Endothelial cell of umbilical vein (primary cell): ENCODE results near the gene PARD6G. TPM values are rescaled to one million over a fixed set of nuclear protein-coding genes. Genes with fewer than 3 reads are reported as not detected.
A peak's percentile ranks its signal among the peaks of the same experiment; 100 is the strongest.
"Not testable (repeated sequence)": the region's sequence is repeated elsewhere in the genome, so short reads cannot be mapped to it uniquely, and the experiment has no call there.

ENCODE experiments used
- BruUV-seq: library from RNA; stranded (reverse); fragments of 400-500 nt; replicated peaks from 2 replicates; lab custom pipeline; 2021; lab: Mats Ljungman, UMichigan
- CTCF ChIA-PET: fragments of 300-600, 350-600 bp; sonication (Branson Sonifier 250); formaldehyde crosslinking; loops from one replicate; lab custom pipeline; 2021; ENCODE audit warnings: antibody characterized with exemption, inconsistent platforms; lab: Charles Lee
- POLR2A ChIA-PET: fragments of 300-600, 350-600 bp; sonication (Branson Sonifier 250); formaldehyde crosslinking; loops from one replicate; lab custom pipeline; 2021; ENCODE audit warnings: antibody characterized with exemption, inconsistent platforms; lab: Charles Lee
- DNase-seq: peaks from one replicate; pipeline ENCODE4 v3.0.0-alpha.2; 2011; ENCODE audit warnings: low read depth, low spot score
- FAIRE-seq: peaks from 2 replicates; lab custom pipeline; 2011; peaks lifted over from hg19 to GRCh38; lab: Jason Lieb, UNC
- H2AFZ ChIP-seq: 2 replicates; pipeline ENCODE4 v1.6.0; 2012; ENCODE audit warnings: low read depth, low read length, control low read depth, inconsistent platforms
- H3K27ac ChIP-seq: 2 replicates; pipeline ENCODE4 v1.5.1; 2011; ENCODE audit warnings: low read depth, mild to moderate bottlenecking, control low read depth, low read length, moderate library complexity; ENCODE audit not compliant: insufficient read depth
- H3K27me3 ChIP-seq, 2 experiments: 2 replicates each; pipeline versions ENCODE4 v1.6.0 to v1.6.1; 2011; ENCODE audit warnings: low read length in 2 of 2, mixed read lengths in 1 of 2; ENCODE audit not compliant: control insufficient read depth in 2 of 2, insufficient read depth in 2 of 2
- H3K36me3 ChIP-seq, 2 experiments: 2 replicates in 1 of 2; 3 replicates in 1 of 2; pipeline ENCODE4 v1.5.1; 2011; ENCODE audit warnings: low read length in 2 of 2, mild to moderate bottlenecking in 1 of 2, moderate library complexity in 1 of 2; ENCODE audit not compliant: control insufficient read depth in 2 of 2, insufficient read depth in 2 of 2; ENCODE audit errors: extremely low read depth in 1 of 2
- H3K4me1 ChIP-seq: 3 replicates; pipeline ENCODE4 v1.5.1; 2011; ENCODE audit warnings: mild to moderate bottlenecking, low read length; ENCODE audit not compliant: control insufficient read depth, insufficient read depth; ENCODE audit errors: extremely low read depth
- H3K4me2 ChIP-seq: 2 replicates; pipeline ENCODE4 v1.6.1; 2011; ENCODE audit warnings: low read length, control low read depth, mixed read lengths; ENCODE audit not compliant: insufficient read depth
- H3K4me3 ChIP-seq, 3 experiments: fragments of 200-600 bp in 1 of 3; sonication (generic), shearing (Covaris generic) in 1 of 3; replicated peaks in 1 of 3; 2 replicates each; pipeline ENCODE4 v1.5.1; 2011 to 2016; ENCODE audit warnings: control low read depth in 3 of 3, low read length in 3 of 3, mild to moderate bottlenecking in 2 of 3, inconsistent platforms in 1 of 3, low read depth in 1 of 3, moderate library complexity in 1 of 3; ENCODE audit not compliant: insufficient read depth in 1 of 3
- H3K79me2 ChIP-seq: 2 replicates; pipeline ENCODE4 v1.6.0; 2012; ENCODE audit warnings: low read length, inconsistent platforms; ENCODE audit not compliant: control insufficient read depth, insufficient read depth
- H3K9ac ChIP-seq: replicated peaks from 2 replicates; pipeline ENCODE3; 2011; ENCODE audit warnings: low read length, control low read depth; ENCODE audit not compliant: insufficient read depth; ENCODE audit errors: extremely low read depth
- H3K9me1 ChIP-seq: replicated peaks from 3 replicates; pipeline ENCODE4 v1.6.0; 2011; ENCODE audit warnings: mild to moderate bottlenecking, low read length; ENCODE audit not compliant: control insufficient read depth, insufficient read depth; ENCODE audit errors: extremely low read depth
- H3K9me3 ChIP-seq: replicated peaks from 2 replicates; pipeline ENCODE4 v1.5.1; 2012; ENCODE audit warnings: low read length, inconsistent platforms; ENCODE audit not compliant: control insufficient read depth, insufficient read depth
- H4K20me1 ChIP-seq: replicated peaks from 2 replicates; pipeline ENCODE3; 2011; ENCODE audit warnings: mild to moderate bottlenecking, low read length; ENCODE audit not compliant: control insufficient read depth, insufficient read depth; ENCODE audit errors: extremely low read depth
- EZH2 ChIP-seq: IDR thresholded peaks from 2 replicates; pipeline ENCODE4 v1.6.1; 2012; ENCODE audit warnings: borderline replicate concordance, low read depth, mild to moderate bottlenecking, moderate library complexity, low read length, inconsistent platforms; ENCODE audit not compliant: severe bottlenecking
- JUN ChIP-seq: IDR thresholded peaks from 2 replicates; pipeline ENCODE4 v1.6.1; 2011; ENCODE audit warnings: borderline replicate concordance, low read depth; ENCODE audit not compliant: insufficient read length, insufficient read depth
- POLR2A ChIP-seq: IDR thresholded peaks from 2 replicates; pipeline ENCODE4 v1.6.1; 2012; ENCODE audit warnings: low read depth, mild to moderate bottlenecking, control low read depth, low read length
- dilution Hi-C: fragments of 300-500 bp; cut with MboI; formaldehyde crosslinking; loops from one replicate; pipeline ENCODE4 v1.15.0; 2019; ENCODE audit warnings: low sequenced_read_pairs; ENCODE audit not compliant: extremely low pct_ligation_motif_present
- intact Hi-C: fragments of 100-400 bp; cut with micrococcal nuclease; formaldehyde crosslinking; loops from one replicate; pipeline ENCODE4 v1.10.0; 2022
- polyA plus RNA-seq, 4 experiments: library from polyadenylated mRNA; depleted of rRNA in 3 of 4; stranded (reverse) in 3 of 4; unstranded in 1 of 4; fragments of >200 nt; gene quantifications; 2 replicates each; pipeline versions ENCODE4 v1.2.1 to v1.2.3, GENCODE V29; 2011 to 2012; ENCODE audit warnings: missing spikeins in 1 of 4
- total RNA-seq: library from RNA; stranded (reverse); gene quantifications from 2 replicates; pipeline ENCODE4 v1.2.3, GENCODE V29; 2021
- TF ChIP-seq, protein P1 (sequence below), 2 donors: IDR thresholded peaks; 1 replicate in 1 of 2; 2 replicates in 1 of 2; pipeline ENCODE4 v1.5.1; 2011; ENCODE audit warnings: low read length in 2 of 2, mild to moderate bottlenecking in 2 of 2, moderate library complexity in 2 of 2, control low read depth in 1 of 2, inconsistent platforms in 1 of 2, low read depth in 1 of 2; ENCODE audit not compliant: insufficient read depth in 1 of 2; ENCODE audit errors: extremely low read depth in 1 of 2

The PARD6G gene
- total and polyA plus RNA-seq, 2 donors (not counting 3 experiments of a cell fraction or from before 2014, with no cell fraction given): 1.2 to 1.8 TPM

DNA sequence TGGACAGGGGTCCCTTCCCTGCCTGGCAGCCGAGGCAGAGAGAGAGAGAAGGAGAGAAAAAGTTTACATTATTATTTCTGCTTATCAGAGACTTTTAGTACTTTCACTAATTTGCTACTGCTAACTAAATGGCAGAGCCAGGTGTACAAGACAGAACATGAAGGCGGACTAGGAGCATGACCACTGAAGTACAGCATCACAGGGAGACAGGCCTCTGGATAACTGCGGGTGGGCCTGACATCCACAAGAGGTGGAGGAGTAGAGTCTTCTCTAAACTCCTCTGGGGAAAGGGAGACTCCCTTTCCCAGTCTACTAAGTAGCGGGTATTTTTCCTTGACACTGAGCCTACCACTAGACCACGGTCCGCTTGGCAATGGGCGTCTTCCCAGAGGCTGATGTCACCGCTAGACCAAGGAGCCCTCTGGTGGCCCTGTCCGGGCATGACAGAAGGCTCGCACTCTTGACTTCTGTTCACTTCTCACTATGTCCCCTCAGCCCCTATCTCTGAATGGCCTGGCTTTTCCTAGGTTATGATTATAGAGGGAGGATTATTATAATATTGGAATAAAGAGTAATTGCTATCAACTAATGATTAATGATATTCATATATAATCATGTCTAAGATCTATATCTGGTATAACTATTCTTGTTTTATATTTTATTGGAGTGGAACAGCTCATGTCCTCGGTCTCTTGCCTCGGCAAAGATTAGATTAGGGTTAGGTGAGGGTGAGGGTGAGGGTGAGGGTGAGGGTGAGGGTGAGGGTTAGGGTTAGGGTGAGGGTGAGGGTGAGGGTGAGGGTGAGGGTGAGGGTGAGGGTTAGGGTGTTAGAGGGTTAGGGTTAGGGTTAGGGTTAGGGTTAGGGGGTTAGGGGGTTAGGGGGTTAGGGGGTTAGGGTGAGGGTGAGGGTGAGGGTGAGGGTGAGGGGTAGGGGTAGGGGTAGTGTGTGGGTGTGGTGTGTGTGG, 10.5 kb upstream of the PARD6G start:
- TF ChIP-seq, protein P1, sequence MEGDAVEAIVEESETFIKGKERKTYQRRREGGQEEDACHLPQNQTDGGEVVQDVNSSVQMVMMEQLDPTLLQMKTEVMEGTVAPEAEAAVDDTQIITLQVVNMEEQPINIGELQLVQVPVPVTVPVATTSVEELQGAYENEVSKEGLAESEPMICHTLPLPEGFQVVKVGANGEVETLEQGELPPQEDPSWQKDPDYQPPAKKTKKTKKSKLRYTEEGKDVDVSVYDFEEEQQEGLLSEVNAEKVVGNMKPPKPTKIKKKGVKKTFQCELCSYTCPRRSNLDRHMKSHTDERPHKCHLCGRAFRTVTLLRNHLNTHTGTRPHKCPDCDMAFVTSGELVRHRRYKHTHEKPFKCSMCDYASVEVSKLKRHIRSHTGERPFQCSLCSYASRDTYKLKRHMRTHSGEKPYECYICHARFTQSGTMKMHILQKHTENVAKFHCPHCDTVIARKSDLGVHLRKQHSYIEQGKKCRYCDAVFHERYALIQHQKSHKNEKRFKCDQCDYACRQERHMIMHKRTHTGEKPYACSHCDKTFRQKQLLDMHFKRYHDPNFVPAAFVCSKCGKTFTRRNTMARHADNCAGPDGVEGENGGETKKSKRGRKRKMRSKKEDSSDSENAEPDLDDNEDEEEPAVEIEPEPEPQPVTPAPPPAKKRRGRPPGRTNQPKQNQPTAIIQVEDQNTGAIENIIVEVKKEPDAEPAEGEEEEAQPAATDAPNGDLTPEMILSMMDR (IDR thresholded peaks at IDR 0.05; ENCODE audit: extremely low read depth in 1 of 2, insufficient read depth in 1 of 2, low read depth in 1 of 2, low read length in 2 of 2): peak; percentile 63 to 74
- H3K36me3 ChIP-seq, H3K9me1 ChIP-seq, H3K27me3 ChIP-seq, H3K79me2 ChIP-seq, H2AFZ ChIP-seq, H3K9me3 ChIP-seq, dilution Hi-C loops, H3K4me1 ChIP-seq, H3K4me3 ChIP-seq, POLR2A ChIA-PET, BruUV-seq, H3K27ac ChIP-seq, H3K4me2 ChIP-seq, H3K9ac ChIP-seq, H4K20me1 ChIP-seq: not testable (repeated sequence)
- intact Hi-C loops: loop anchor here (1.0 kb wide), 3 partner anchors 11 to 101 kb away; partner anchors contain the start of gene PARD6G
- CTCF ChIA-PET: interaction anchor here (1.0 to 4.4 kb wide), 3 partner anchors 87 to 100 kb away, joined by 10 to 63 read pairs (median 26); no protein-coding TSS in a partner anchor
- DNase-seq: peak; percentile 50
- peak; percentile 96 for FAIRE-seq

GRCh38 chr18:80254971-80255500, 7.7 kb upstream of the PARD6G start:
- H3K4me1 ChIP-seq: no peaks in the 10 kb centered on the region
- intact Hi-C loops: no loop called here
- POLR2A ChIA-PET: no interaction called here
- H3K27me3 ChIP-seq: peaks cover under 1 to 1% of the 10 kb centered on the region in 2 experiments
- no peaks in the 10 kb centered on the region for H3K36me3 ChIP-seq
- H4K20me1 ChIP-seq: no peaks in the 10 kb centered on the region
- no peak overlapping the region for H3K9ac ChIP-seq
- H3K4me2 ChIP-seq: no peak overlapping the region
- no peak for TF ChIP-seq POLR2A
- TF ChIP-seq JUN: no peak
- TF ChIP-seq EZH2: no peak
- no peaks in the 10 kb centered on the region for H3K9me1 ChIP-seq
- no peak overlapping the region for H3K27ac ChIP-seq
- dilution Hi-C loops: no loop called here
- BruUV-seq: no TSS peak
- no peak overlapping the region for H2AFZ ChIP-seq
- no peaks in the 10 kb centered on the region for H3K79me2 ChIP-seq
- H3K9me3 ChIP-seq: no peaks in the 10 kb centered on the region
- CTCF ChIA-PET: interaction anchor here (4.4 kb wide), 1 partner anchor 97 kb away, joined by 63 read pairs; no protein-coding TSS in a partner anchor
- H3K4me3 ChIP-seq: no peak overlapping the region
- FAIRE-seq (no peak), DNase-seq (no peak)
